NCI-H1092 treated with DMSO at 0.1 percent for 48 hours (cell line): ENCODE data around the gene ABHD4.
"Not testable (repeated sequence)": the region's sequence is repeated elsewhere in the genome, so short reads cannot be mapped to it uniquely, and the experiment has no call there.

Experiments
- DNase-seq: peaks from one replicate; lab custom pipeline; 2025; lab: John Stamatoyannopoulos, UW

Gene ABHD4

GRCh38 chr14:22561661-22562579, 36.2 kb upstream of the ABHD4 start:
- no peak for DNase-seq

- no peak for DNase-seq
Observed at GRCh38 chr14:22563987-22564386, 34.1 kb upstream of the ABHD4 start.

- DNase-seq = no peak
Observed at GRCh38 chr14:22564463-22564862, 33.6 kb upstream of the ABHD4 start.

- DNase-seq = no peak
Observed at GRCh38 chr14:22565391-22565945, 32.6 kb upstream of the ABHD4 start.

GRCh38 chr14:22566266-22566665, 31.8 kb upstream of the ABHD4 start:
- DNase-seq = not testable (repeated sequence)

- no peak for DNase-seq
Observed at GRCh38 chr14:22566845-22567244, 31.3 kb upstream of the ABHD4 start.

- DNase-seq = no peak
Observed at GRCh38 chr14:22567437-22567836, 30.7 kb upstream of the ABHD4 start.

- no peak for DNase-seq
Observed at GRCh38 chr14:22569106-22569736, 28.9 kb upstream of the ABHD4 start.

- DNase-seq = no peak
Observed at GRCh38 chr14:22569737-22570131, 28.4 kb upstream of the ABHD4 start.

- peak; percentile 77 for DNase-seq
Observed at GRCh38 chr14:22570132-22570949, 27.8 kb upstream of the ABHD4 start.

- DNase-seq = no peak
Observed at GRCh38 chr14:22572562-22573058, 25.5 kb upstream of the ABHD4 start.

GRCh38 chr14:22573804-22574203, 24.3 kb upstream of the ABHD4 start:
- no peak for DNase-seq

GRCh38 chr14:22577334-22577908, 20.7 kb upstream of the ABHD4 start:
- no peak for DNase-seq

- no peak for DNase-seq
Observed at GRCh38 chr14:22579236-22579635, 18.9 kb upstream of the ABHD4 start.

GRCh38 chr14:22579881-22580280, 18.2 kb upstream of the ABHD4 start:
- DNase-seq = no peak

- DNase-seq = no peak
Observed at GRCh38 chr14:22580625-22581024, 17.5 kb upstream of the ABHD4 start.

- DNase-seq = no peak
Observed at GRCh38 chr14:22583994-22584393, 14.1 kb upstream of the ABHD4 start.

GRCh38 chr14:22587247-22587646, 10.9 kb upstream of the ABHD4 start:
- DNase-seq = no peak

GRCh38 chr14:22587677-22588422, 10.2 kb upstream of the ABHD4 start:
- DNase-seq = not testable (repeated sequence)

- DNase-seq = no peak
Observed at GRCh38 chr14:22588526-22589095, 9.5 kb upstream of the ABHD4 start.
